DND-41 (cell line): ENCODE data around the gene CTDSPL2.

ENCODE experiments used
- ATAC-seq: fragments of 200-7000 bp; cut with Tn5 transposase; 3 replicates; pipeline ENCODE4 v1.9.1; 2021; ENCODE audit warnings: low read depth; ENCODE audit not compliant: insufficient read depth
- DNase-seq: peaks from one replicate; pipeline ENCODE4 v3.0.0-alpha.2; 2020
- H2AFZ ChIP-seq: 2 replicates; pipeline ENCODE4 v1.6.0; 2012; ENCODE audit warnings: low read depth, low read length
- H3K27ac ChIP-seq: 2 replicates; pipeline ENCODE4 v1.5.1; 2012; ENCODE audit warnings: low read length, inconsistent platforms
- H3K27me3 ChIP-seq: fragments of 200-600 bp; sonication (generic); 2 replicates; pipeline ENCODE4 v1.6.0; 2012; ENCODE audit warnings: low read length, mild to moderate bottlenecking, inconsistent platforms; ENCODE audit not compliant: insufficient read depth, poor library complexity
- H3K36me3 ChIP-seq: 2 replicates; pipeline ENCODE4 v1.5.1; 2012; ENCODE audit warnings: low read length, inconsistent platforms; ENCODE audit not compliant: insufficient read depth
- H3K4me1 ChIP-seq: 2 replicates; pipeline ENCODE4 v1.5.1; 2012; ENCODE audit warnings: mild to moderate bottlenecking, low read length; ENCODE audit not compliant: insufficient read depth
- H3K4me2 ChIP-seq: 2 replicates; pipeline ENCODE4 v1.6.0; 2012; ENCODE audit warnings: mild to moderate bottlenecking, moderate library complexity, low read length, inconsistent platforms; ENCODE audit not compliant: insufficient read depth
- H3K4me3 ChIP-seq, 2 experiments: fragments of 200-600 bp in 1 of 2; shearing (Covaris generic) in 1 of 2; 2 replicates each; pipeline ENCODE4 v1.5.1; 2012 to 2016; ENCODE audit warnings: inconsistent platforms in 2 of 2, low read length in 2 of 2, mild to moderate bottlenecking in 2 of 2, low read depth in 1 of 2, moderate library complexity in 1 of 2
- H3K79me2 ChIP-seq: 2 replicates; pipeline ENCODE4 v1.6.0; 2012; ENCODE audit warnings: low read length, inconsistent platforms; ENCODE audit not compliant: insufficient read depth
- H3K9ac ChIP-seq: 2 replicates; pipeline ENCODE4 v1.6.0; 2012; ENCODE audit warnings: low read depth, mild to moderate bottlenecking, inconsistent platforms, low read length, moderate library complexity
- H3K9me3 ChIP-seq: 2 replicates; pipeline ENCODE4 v1.5.1; 2012; ENCODE audit warnings: low read length, moderate library complexity, mild to moderate bottlenecking, inconsistent platforms; ENCODE audit not compliant: insufficient read depth, severe bottlenecking
- H4K20me1 ChIP-seq: 2 replicates; pipeline ENCODE4 v1.6.0; 2012; ENCODE audit warnings: low read length; ENCODE audit not compliant: insufficient read depth
- CTCF ChIP-seq: IDR thresholded peaks from 2 replicates; pipeline ENCODE4 v1.5.1; 2012; ENCODE audit warnings: borderline replicate concordance, low read length, moderate library complexity, mild to moderate bottlenecking; ENCODE audit not compliant: poor library complexity, severe bottlenecking; ENCODE audit errors: extremely low read depth
- EZH2 ChIP-seq: IDR thresholded peaks from 3 replicates; pipeline ENCODE4 v1.6.1; 2012; ENCODE audit warnings: borderline replicate concordance, low read depth, mild to moderate bottlenecking, moderate library complexity, low read length, inconsistent platforms; ENCODE audit not compliant: severe bottlenecking

Gene CTDSPL2

GRCh38 chr15:44471885-44472455 is 44.5 kb downstream of the CTDSPL2 start:
- Histone ChIP-seq H4K20me1 (peaks cover 19% of the 10 kb centered on the region; the same call in 1 of the 2 replicates), H3K36me3 (peaks cover 49% of the 10 kb centered on the region), H3K27ac (no peak overlapping the region), H3K79me2 (peaks cover 86% of the 10 kb centered on the region), H3K4me1 (no peaks in the 10 kb centered on the region), H3K27me3 (no peaks in the 10 kb centered on the region), H3K4me3 (no peak overlapping the region), H3K9ac (no peak overlapping the region), H2AFZ (no peak overlapping the region), H3K9me3 (no peaks in the 10 kb centered on the region), H3K4me2 (no peak overlapping the region)
- DNase-seq (no peak), ATAC-seq (no peak)
- TF ChIP-seq EZH2 (no peak), CTCF (no peak)

GRCh38 chr15:44479343-44479742 is 51.9 kb downstream of the CTDSPL2 start:
- Histone ChIP-seq H3K4me2 (no peak overlapping the region), H3K4me1 (no peaks in the 10 kb centered on the region), H3K9ac (no peak overlapping the region), H3K27ac (no peak overlapping the region), H3K9me3 (no peaks in the 10 kb centered on the region), H3K79me2 (peaks cover 90% of the 10 kb centered on the region), H4K20me1 (peaks cover 27% of the 10 kb centered on the region; the same call in 1 of the 2 replicates), H2AFZ (no peak overlapping the region), H3K27me3 (no peaks in the 10 kb centered on the region), H3K36me3 (peaks cover 15% of the 10 kb centered on the region), H3K4me3 (no peak overlapping the region)
- ATAC-seq (no peak), DNase-seq (no peak)
- no peak for TF ChIP-seq EZH2
- no peak for TF ChIP-seq CTCF

GRCh38 chr15:44482090-44482489 is 54.7 kb downstream of the CTDSPL2 start:
- DNase-seq (no peak), ATAC-seq (no peak)
- Histone ChIP-seq H3K4me3 (no peak overlapping the region), H3K79me2 (peaks cover 77% of the 10 kb centered on the region), H3K9ac (no peak overlapping the region), H3K36me3 (peaks cover 33% of the 10 kb centered on the region), H3K27ac (no peak overlapping the region), H2AFZ (no peak overlapping the region), H3K27me3 (no peaks in the 10 kb centered on the region), H3K4me2 (no peak overlapping the region), H3K9me3 (no peaks in the 10 kb centered on the region), H4K20me1 (peaks cover 29% of the 10 kb centered on the region; the same call in 1 of the 2 replicates), H3K4me1 (no peaks in the 10 kb centered on the region)
- TF ChIP-seq EZH2 (no peak), CTCF (no peak)

GRCh38 chr15:44485880-44486279 is 58.5 kb downstream of the CTDSPL2 start:
- Histone ChIP-seq H3K36me3 (peaks cover 68% of the 10 kb centered on the region), H3K4me1 (no peaks in the 10 kb centered on the region), H3K4me3 (no peak overlapping the region), H3K9me3 (no peaks in the 10 kb centered on the region), H3K9ac (no peak overlapping the region), H4K20me1 (peaks cover 18% of the 10 kb centered on the region; the same call in 1 of the 2 replicates), H3K27me3 (no peaks in the 10 kb centered on the region), H3K79me2 (peaks cover 63% of the 10 kb centered on the region), H2AFZ (no peak overlapping the region), H3K27ac (no peak overlapping the region), H3K4me2 (no peak overlapping the region)
- ATAC-seq (no peak), DNase-seq (no peak)
- TF ChIP-seq CTCF (no peak), EZH2 (no peak)
